NCI-H1092 (cell line): ENCODE measurements around the gene PIEZO2.

Experiments
- DNase-seq: peaks from one replicate; lab custom pipeline; 2025; lab: John Stamatoyannopoulos, UW

PIEZO2 gene

GRCh38 chr18:10739152-10739551 is 410.2 kb downstream of the PIEZO2 start:
- DNase-seq: no peak

- no peak for DNase-seq
Observed at GRCh38 chr18:10736984-10737383, 412.4 kb downstream of the PIEZO2 start.

- DNase-seq: no peak
Observed at GRCh38 chr18:10732990-10733389, 416.4 kb downstream of the PIEZO2 start.

- no peak for DNase-seq
Observed at GRCh38 chr18:10727477-10727876, 421.9 kb downstream of the PIEZO2 start.

GRCh38 chr18:10726198-10727068 is 422.9 kb downstream of the PIEZO2 start:
- DNase-seq: peak; percentile 75

GRCh38 chr18:10724666-10725065 is 424.7 kb downstream of the PIEZO2 start:
- no peak for DNase-seq

GRCh38 chr18:10723496-10723895 is 425.9 kb downstream of the PIEZO2 start:
- no peak for DNase-seq

GRCh38 chr18:10718809-10719208 is 430.6 kb downstream of the PIEZO2 start:
- DNase-seq: no peak

- no peak for DNase-seq
Observed at GRCh38 chr18:10715791-10716190, 433.6 kb downstream of the PIEZO2 start.

- no peak for DNase-seq
Observed at GRCh38 chr18:10713409-10713808, 436.0 kb downstream of the PIEZO2 start.

GRCh38 chr18:10707294-10707693 is 442.1 kb downstream of the PIEZO2 start:
- no peak for DNase-seq

- no peak for DNase-seq
Observed at GRCh38 chr18:10705786-10706185, 443.6 kb downstream of the PIEZO2 start.

- no peak for DNase-seq
Observed at GRCh38 chr18:10705291-10705690, 444.1 kb downstream of the PIEZO2 start.

- no peak for DNase-seq
Observed at GRCh38 chr18:10702206-10702605, 447.2 kb downstream of the PIEZO2 start.

- no peak for DNase-seq
Observed at GRCh38 chr18:10690366-10690765, 459.0 kb downstream of the PIEZO2 start.

GRCh38 chr18:10690035-10690329 is 459.4 kb downstream of the PIEZO2 start:
- DNase-seq: no peak

GRCh38 chr18:10689236-10690034 is 459.9 kb downstream of the PIEZO2 start:
- no peak for DNase-seq

- no peak for DNase-seq
Observed at GRCh38 chr18:10688766-10689165, 460.6 kb downstream of the PIEZO2 start.

GRCh38 chr18:10687161-10687925 is 462.0 kb downstream of the PIEZO2 start:
- DNase-seq: no peak

- DNase-seq: no peak
Observed at GRCh38 chr18:10686308-10686707, 463.1 kb downstream of the PIEZO2 start.

GRCh38 chr18:10685484-10685883 is 463.9 kb downstream of the PIEZO2 start:
- DNase-seq: no peak

- no peak for DNase-seq
Observed at GRCh38 chr18:10682368-10682714, 467.0 kb downstream of the PIEZO2 start.
